ENCODE results near the gene EIF2B5. TPM values are rescaled to one million over a fixed set of nuclear protein-coding genes. Genes with fewer than 3 reads are reported as not detected.

Gene EIF2B5
- total and polyA plus RNA-seq, 9 of the 15 experiments (the other 6 are each of a cell fraction or from before 2014, with no cell fraction given) = 19.1 to 92.4 (median 74.0) TPM

GRCh38 chr3:184186184-184186901, 51.2 kb downstream of the EIF2B5 start, which contains the start of gene ABCF3 (continued):
- TF ChIP-seq FOXK1 (CRISPR knock-in tag; IDR thresholded peaks at IDR 0.05; ENCODE audit: borderline replicate concordance) = 0 out of 2 replicates have a peak, but pooled peaks have one; percentile 47
- TF ChIP-seq RHOXF2B (CRISPR knock-in tag; conservative IDR thresholded peaks at IDR 0.05) = no peak
- no peak for TF ChIP-seq CREM (IDR thresholded peaks at IDR 0.05; ENCODE audit: low read depth)
- TF ChIP-seq PRPF4 (IDR thresholded peaks at IDR 0.05; ENCODE audit: insufficient read depth, low read depth, low read length, poor library complexity, severe bottlenecking) = no peak
- TF ChIP-seq PTRF (tag; IDR thresholded peaks at IDR 0.05) = no peak
- no peak for TF ChIP-seq ZNF316 (IDR thresholded peaks at IDR 0.05)
- TF ChIP-seq ZNF324 (CRISPR knock-in tag; IDR thresholded peaks at IDR 0.05) = no peak
- TF ChIP-seq NR4A1 (CRISPR knock-in tag; IDR thresholded peaks at IDR 0.05) = no peak
- TF ChIP-seq NR4A1 (tag; IDR thresholded peaks at IDR 0.05) = 0 out of 2 replicates have a peak, but pooled peaks have one; percentile 51
- TF ChIP-seq ZNF239 (CRISPR knock-in tag; IDR thresholded peaks at IDR 0.05) = no peak
- TF ChIP-seq GABPA (tag; conservative IDR thresholded peaks at IDR 0.05; ENCODE audit: low read depth) = no peak; the same call in 1 of the 2 replicates
- TF ChIP-seq CTBP1 (IDR thresholded peaks at IDR 0.05; ENCODE audit: borderline replicate concordance) = no peak
- peak; percentile 82 for TF ChIP-seq POLR2A (conservative IDR thresholded peaks at IDR 0.05)
- peak; percentile 50 to 68; a peak in 2 of 4 replicates for TF ChIP-seq UBTF (IDR thresholded peaks at IDR 0.05; ENCODE audit: borderline replicate concordance in 1 of 2, low read depth in 2 of 2, low read length in 2 of 2)
- TF ChIP-seq TEAD1 (CRISPR knock-in tag; IDR thresholded peaks at IDR 0.05) = peak in 1 of 2 experiments; percentile 64; a peak in 1 of 4 replicates
- TF ChIP-seq HNRNPK (IDR thresholded peaks at IDR 0.05; ENCODE audit: low read depth, low read length, poor library complexity, severe bottlenecking) = no peak
- no peak for TF ChIP-seq NFXL1 (CRISPR knock-in tag; IDR thresholded peaks at IDR 0.05)
- peak; percentile 78 for TF ChIP-seq TAF7 (tag; IDR thresholded peaks at IDR 0.05)
- TF ChIP-seq CSDE1 (IDR thresholded peaks at IDR 0.05) = no peak
- 0 out of 2 replicates have a peak, but pooled peaks have one; percentile 6 for TF ChIP-seq C11orf30 (IDR thresholded peaks at IDR 0.05; ENCODE audit: low read depth)
- no peak for TF ChIP-seq ZNF253 (CRISPR knock-in tag; conservative IDR thresholded peaks at IDR 0.05)
- 0 out of 4 replicates have a peak, but pooled peaks of 1 of the 2 experiments have one; percentile 61 for TF ChIP-seq MLX (CRISPR knock-in tag; conservative IDR thresholded peaks at IDR 0.05)
- TF ChIP-seq SLC30A9 (CRISPR knock-in tag; IDR thresholded peaks at IDR 0.05) = no peak
- TF ChIP-seq CCAR2 (IDR thresholded peaks at IDR 0.05; ENCODE audit: low read depth, low read length) = no peak
- TF ChIP-seq FOXP1 (CRISPR knock-in tag; IDR thresholded peaks at IDR 0.05) = peak; percentile 55; the same call in 1 of the 2 replicates
